HG02840 (cell line): ENCODE measurements around the gene FRMD4A.
A peak's percentile ranks its signal among the peaks of the same experiment; 100 is the strongest.

Source experiments
- ATAC-seq: cut with Tn5 transposase; IDR thresholded peaks from one replicate; pipeline ENCODE4 v1.9.1; 2021; ENCODE audit warnings: mild to moderate bottlenecking, moderate library complexity, moderate number of reproducible peaks; ENCODE audit not compliant: unreplicated experiment, low FRiP score

Gene FRMD4A

DNA sequence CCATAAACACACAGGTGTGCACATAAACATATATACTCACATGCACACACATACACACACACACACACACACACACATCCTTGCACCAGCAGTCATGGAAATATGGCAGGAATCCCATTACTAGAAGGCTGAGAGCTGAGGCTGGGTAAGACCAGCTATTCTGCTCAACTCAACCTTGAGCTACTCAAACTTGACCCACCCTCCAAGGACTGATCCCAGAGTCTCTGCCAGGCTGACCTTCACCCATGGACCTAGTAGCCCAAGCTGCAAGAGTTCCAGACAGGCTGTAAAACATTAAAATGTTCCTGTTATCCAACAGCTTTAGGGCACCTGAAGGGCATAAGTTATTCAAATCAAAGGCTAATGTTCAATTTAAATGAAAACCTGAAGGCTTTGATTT lies 134.6 kb downstream of the FRMD4A start:
- no peak for ATAC-seq

DNA sequence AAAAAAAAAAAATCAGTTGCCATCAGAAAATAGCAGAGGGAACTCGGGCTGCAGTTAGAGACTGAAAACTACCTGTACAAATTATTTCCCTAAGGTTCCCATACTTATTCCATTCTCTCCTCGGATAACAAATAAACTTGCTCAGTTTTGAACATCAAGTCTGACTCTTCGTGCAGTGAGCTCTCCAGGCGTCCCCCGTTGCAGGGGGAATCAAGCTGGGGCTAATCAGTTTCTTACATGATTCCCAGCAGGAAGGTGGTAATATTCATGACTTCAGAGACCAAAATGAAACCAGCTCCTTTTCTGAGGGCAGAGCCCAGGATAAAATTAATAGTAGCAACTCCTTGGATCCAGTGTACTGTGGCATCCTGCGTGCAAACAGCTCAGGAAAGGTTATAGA lies 135.3 kb downstream of the FRMD4A start:
- no peak for ATAC-seq

DNA sequence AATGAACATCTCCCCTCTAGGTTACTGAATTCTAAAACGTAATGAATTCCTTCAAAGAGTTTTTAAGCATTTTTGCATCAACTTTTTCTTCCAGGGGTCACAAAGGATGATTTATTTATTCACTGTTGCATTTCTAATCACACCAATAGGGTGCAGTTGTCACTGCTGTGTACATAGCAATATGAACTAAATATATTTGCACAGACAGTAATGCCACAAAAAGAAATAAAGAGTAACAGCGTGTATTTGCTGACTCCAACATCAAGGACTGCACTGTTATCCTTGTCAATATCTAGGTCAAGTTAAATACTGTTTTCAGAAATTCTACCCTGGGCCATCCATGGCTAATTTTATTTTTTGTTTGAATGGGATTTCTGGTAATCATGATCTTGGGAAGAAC lies 138.0 kb downstream of the FRMD4A start:
- ATAC-seq: no peak

DNA sequence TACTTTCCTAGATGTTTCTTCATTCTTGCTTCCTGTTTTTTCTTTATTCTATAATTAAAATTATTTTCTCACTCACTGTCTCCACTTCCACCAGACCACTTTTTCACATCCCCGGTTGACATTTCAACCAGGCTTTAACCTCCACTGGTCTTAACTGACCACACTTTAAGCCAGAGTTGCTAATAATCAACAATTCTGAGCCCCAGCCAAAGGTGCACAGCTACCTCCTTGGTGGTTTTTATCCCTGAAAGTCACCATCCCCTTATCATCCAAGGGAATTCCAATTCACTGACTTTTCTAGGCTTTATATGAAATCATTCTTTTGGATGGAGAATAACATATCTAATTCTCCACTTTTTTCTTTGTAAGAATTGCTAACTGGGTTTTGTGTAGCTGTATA lies 138.9 kb downstream of the FRMD4A start:
- ATAC-seq: no peak

DNA sequence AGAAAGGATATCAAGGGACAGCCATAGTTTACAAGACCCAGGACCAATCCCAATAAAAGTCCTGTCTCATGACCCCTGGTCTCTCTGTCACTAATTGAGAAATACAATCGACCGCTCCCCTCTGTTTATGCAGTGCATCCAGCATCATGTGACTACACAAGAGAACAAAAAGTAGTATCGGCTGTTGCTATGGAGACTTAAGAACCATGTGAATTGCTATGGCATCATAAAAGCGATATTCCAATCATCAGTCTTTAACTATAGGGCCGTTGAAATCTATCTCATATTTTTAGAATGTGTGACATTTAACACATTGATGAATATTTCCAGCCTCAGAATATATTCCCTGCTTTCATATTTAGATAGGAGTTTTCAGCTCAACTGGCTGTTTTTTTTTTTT lies 139.3 kb downstream of the FRMD4A start:
- ATAC-seq: no peak

DNA sequence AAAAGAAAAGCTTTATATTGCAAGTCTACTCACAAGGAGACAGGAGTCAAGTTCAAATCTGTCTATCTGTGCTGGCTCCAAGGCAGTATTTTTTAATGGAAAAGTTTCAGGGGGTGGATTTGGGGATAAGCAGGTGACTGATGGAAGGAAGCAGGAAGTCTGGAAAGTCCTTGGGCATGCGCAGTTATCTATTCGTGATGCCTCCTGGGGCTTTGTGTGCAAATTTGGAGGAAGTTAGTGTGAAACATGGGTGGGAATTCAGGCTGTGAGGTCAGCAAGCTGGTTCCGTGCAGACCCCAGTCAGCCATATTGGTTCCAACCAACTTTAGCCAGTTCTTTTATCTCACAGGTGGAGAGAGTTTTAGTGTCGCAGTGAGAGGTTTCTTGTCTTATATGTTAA lies 140.0 kb downstream of the FRMD4A start:
- ATAC-seq: no peak

DNA sequence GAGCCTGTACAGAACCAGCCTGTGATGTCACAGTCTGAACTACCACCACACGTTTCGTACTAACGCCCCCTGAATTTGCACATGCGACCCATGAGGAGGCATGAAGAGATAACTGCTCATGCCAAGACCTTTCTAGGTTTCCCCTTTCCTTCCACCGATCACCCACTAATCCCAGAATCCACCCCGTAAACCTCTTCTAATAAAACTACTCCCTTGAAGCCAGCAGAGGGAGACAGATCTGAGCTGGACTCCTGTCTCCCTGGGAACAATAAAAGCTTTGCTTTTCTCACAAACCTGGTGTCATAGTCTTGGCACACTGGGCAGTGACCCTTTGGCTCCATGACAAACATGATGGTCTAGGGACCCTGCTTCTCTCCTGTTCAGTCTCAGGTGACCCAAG lies 144.5 kb downstream of the FRMD4A start:
- ATAC-seq: no peak

DNA sequence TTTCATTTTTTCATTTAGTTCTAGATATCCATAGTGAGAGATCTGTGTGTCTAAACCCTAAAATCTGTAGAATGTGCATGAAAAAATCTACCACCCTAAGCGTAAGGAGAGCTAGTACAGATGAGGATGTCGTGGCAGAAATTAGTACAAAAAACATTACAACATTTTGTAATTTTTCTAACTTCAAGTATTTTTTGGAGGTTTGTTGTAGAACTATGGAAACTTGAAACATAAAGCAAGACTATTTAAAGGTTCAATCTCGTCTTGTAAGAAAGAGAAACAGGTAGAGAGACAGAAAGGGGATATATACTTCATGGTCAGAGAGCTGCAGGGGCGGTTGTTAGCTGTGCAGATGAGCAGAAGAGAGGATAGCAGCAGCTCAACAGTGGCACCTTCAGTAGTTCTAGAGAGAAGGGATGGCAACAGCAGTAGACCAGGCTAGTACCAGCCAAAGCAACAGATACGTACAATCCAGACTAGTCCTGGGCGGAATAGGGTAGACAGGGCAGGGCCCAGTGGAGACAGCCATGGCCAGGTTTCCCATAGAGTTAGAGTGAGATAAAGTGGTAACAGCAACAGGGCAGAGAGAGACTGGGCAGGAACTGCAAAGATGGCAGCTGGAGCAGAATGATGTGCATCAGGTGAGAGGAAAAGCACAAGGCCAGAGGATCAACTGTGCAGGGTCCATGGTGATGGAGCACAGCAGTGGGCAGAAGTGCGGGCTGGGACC lies 145.2 kb downstream of the FRMD4A start:
- ATAC-seq: peak; percentile 50

DNA sequence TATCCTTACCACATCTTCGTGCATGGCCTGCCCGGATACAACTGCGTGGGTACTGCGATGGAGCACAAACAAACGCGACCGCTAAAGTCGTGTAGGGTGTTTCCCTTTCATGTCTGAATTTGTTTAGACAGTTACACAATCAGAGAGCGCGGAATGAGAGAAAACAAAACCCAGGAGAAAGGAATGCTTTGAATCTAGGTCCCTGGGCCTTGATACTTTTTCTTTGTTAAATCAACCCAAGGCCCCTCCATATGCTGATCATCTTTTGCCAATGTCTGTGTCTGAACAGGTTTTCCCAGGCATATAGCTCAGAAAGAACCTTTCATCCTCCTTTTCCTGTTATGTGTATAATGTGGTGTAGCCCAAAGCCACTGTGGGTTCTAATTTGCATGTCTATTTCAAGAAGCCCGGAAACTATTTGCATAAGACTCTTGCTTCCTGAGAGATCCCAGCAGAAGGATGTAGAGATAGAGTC lies 145.8 kb downstream of the FRMD4A start:
- peak; percentile 57 for ATAC-seq

DNA sequence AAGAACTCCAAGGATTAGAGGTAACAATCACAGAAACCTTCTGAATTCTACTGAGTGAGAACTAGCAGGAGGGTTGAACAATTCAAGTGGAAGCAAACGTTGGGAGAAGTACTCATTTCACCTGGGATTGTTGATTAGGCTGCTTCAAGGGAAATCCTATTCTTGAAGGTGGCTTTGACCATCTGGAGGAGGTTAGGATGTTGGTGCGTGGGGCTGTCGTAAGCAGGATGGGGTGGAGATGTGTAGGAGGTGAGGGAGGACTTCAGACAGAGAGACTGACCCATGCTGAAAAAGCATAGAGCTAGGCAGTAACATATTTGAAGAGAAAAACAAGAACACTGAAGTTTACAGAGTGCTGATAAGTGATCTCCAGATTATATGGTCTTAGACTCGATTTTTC lies 147.9 kb downstream of the FRMD4A start:
- ATAC-seq: no peak

DNA sequence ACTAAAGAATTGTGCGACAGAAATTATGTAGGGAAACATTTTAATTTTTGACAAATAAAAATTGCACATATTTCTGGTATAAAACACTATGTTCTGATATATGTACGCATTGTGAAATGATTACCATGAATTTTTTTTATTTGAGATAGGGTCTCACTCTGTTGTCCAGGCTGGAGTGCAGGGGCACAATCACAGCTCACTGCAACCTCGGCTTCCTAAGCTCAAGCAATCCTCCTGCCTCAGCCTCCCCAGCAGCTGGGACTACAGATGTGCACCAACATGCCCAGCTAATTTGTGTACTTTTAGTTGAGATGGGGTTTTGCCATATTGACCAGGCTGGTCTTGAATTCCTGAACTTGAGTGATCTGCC lies 149.2 kb downstream of the FRMD4A start:
- no peak for ATAC-seq

DNA sequence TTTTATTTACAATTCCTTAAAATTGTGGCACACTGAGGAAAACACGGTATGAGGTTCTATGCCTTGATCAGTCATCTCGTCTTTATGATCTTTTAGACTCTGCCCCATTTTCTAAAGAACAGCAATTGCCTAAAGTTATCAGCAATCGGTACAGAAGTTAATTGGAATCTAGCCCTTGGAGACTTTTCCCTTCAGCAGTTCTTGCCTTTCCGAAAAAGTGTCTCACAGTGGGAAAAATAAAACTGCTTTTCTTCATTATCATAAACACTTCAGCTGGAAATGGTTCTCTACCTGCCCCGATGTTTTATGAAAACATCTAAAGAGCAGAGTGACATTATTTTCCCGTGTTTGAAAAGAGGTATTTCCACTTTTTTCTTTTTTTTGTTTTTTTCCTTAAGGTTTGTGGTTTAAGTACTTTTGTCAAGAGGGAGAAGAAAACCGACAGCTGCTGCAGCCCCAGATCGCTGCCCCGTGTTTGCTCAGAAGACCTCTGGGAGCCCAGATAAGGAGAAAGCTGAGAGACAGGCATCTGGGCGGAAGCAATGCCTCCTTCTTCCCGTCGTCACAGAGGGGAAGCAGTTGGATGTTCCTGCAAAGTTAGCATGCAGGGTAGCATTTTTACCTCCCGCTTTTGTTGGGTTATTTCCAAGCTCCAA lies 149.7 kb downstream of the FRMD4A start:
- ATAC-seq: no peak

DNA sequence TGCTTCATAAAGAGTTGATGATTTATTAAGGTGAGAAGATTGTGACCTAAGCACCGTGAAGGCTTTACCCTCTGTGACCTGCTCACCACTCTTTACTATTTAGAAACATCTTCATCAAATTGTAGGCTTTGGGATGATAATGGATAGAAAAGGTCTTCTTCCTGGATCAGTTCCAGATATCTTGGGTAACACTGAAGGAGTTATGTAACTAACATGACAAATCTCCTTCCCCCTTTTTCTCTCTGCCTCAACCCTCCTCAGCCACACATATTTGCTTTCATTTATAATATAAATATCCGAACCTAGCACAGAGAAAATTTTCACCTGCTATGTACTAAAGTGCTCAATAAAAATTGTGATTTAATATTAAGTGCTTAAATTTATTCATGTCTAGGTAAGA lies 151.5 kb downstream of the FRMD4A start:
- no peak for ATAC-seq

DNA sequence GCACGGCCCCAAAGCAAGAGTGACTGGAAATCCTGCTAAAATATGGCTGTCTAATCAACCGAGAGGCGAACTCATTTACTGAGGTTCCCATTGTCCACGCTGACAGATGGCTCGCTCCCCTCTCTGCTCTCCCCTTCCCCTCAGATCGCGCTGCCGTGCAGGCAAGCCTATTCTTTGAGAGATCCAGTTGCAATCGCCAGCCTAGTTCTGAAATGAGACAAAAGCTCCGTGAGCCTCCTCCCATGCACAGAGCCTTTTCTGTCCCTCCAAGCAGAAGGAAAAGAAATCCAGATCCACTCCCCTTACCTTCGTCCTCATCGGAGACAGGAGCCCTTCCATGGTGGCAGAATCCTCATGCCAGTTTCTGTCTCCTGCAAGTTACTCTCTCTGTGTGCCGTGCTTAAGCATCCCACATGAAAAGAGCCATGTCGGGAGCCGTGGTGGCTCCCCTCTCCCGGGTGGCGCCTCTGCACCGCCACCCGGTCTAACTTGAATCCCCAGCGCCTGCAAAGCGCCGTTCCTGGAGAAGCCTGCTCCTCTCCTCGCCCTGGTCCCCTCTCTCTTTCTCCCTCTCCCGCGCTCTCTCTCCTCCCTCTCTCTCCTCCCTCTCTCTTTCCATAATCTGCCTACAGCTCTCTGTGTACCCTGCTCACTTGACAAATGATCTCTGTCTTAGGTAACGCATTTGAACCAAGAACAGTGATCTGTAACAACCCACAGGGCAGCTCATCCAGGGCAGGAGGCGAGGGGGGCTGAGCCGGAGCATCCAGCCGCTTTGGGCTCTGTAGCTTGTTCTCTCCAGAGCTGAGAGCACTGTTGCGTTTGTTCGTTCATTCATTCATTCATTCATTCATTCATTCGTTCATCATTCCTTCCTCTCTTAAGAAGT lies 156.8 kb downstream of the FRMD4A start:
- ATAC-seq: no peak

DNA sequence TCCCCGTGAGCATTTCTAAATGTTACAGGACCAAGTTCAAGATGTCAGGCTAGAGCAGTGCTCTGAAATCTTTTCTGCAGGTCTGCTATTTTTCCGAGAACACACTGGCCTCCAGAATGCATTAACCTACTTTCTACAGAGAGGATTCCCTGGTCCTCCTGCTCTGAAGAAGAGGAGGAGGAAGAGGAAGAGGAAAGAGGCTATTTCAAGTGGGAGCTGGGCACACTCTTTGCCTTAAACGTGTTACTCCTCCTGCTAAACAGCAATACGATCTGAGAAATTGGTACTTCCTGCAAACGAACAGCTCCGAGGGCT lies 157.4 kb downstream of the FRMD4A start:
- ATAC-seq: no peak

DNA sequence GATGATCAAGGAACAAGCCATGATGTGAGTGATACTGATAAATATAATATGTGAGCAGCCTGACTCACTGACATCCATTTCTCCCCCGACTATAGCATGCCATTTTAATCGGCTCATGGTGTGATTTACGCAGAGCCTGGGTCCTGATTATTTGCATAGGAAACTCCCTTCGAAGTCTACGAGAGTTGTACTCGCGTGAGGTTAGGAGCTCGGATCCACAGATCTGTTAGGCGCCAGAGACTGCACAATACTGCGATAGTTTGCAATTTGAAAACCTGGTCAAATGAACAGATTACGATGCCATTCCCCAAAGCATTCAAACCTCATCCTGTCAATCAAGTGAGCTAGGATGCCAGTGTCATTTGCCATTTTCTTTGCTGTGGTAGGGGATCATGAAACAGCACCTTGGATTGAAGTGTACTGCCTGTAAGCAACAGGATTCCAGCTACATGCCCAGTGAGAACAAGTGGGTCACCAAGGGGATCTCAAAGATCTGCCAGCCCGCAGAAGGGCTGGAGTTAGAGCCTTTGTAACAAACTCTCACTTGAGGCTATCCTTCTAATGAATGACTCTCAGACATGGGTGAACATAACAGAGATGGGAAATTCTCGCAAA lies 158.3 kb downstream of the FRMD4A start:
- ATAC-seq: no peak

DNA sequence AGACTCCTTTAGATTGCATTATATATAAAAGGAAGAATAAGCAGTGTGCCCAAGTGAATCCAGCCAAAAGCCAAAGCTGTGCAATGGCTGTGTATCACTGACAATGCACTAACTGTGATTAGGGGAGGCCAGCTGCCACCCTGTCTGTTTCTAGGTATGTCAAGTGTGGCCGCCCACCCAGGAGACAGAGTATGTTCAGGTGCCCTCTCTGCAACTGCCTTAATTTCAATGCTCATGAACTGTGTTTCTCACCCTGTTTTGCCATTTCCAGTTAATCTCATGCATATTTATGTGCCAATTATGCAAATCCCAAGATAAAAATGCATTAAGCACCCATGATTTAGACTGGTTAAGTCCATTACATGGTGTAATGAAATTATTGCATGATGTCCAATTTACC lies 159.4 kb downstream of the FRMD4A start:
- no peak for ATAC-seq

DNA sequence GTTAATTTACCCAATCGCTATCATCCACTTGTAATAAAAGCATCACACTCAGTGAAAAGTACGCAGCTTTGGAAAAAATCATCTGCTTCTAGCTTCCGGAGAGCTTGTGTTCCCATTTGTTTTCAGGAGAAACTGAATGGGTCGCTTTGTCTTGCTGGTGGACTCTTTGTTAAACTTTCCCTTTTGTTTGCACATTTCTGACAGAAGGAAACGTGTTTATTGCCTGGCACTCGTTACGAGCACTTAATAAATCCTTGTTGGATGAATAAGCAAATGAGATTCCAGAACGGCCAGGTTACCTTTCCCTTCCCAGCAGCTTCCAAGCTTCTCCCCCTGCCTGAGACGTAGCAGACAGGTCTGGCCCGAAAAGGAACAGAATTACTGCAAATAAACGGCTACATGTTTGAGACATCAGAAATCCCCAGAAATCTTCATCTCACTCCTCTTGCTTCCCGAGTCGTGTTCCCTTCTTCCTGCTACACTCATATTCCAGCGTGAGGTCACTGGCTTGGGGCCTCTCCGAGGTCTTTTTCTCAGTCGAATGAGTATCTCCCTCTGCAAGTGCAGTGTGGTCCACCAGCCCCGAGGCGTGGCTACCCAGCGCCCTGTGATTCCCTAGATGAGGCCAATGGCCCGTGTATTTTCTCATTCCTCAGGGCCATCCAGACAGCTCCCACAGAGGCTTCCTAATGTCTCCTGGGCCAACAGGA lies 167.2 kb downstream of the FRMD4A start:
- ATAC-seq: no peak

DNA sequence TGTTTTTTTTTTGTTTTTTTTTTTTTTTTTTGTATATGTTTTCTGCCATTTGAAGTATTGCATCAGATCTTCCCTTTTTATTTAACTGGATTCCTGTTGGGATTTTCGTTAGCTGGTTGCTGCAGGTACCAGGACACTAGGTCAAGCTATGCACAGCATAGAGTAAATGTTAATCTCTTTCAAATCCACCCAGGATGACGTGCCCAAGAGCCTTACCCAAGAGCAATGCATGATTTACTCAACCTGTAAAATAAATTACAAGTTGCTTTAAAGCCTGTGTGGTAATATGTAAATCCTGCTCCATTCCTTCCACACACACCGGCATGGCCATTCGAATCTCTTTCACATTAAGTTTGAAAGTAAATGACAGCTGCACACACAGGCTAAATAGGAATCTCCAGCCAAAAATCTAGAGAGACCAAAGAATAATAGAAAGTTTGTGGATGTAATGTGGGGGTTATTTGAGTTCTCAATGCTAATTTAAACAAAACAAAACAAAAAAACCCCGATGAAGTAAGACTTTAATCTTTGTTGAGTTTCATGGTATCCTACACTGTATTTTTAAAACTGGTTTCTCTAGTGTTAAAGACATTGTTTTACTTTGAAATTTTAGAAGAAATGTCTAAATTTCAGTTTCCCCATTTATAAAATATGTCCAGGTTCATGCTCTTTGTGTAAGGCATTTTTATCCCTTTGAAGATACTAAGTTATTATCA lies 167.9 kb downstream of the FRMD4A start:
- ATAC-seq: no peak

DNA sequence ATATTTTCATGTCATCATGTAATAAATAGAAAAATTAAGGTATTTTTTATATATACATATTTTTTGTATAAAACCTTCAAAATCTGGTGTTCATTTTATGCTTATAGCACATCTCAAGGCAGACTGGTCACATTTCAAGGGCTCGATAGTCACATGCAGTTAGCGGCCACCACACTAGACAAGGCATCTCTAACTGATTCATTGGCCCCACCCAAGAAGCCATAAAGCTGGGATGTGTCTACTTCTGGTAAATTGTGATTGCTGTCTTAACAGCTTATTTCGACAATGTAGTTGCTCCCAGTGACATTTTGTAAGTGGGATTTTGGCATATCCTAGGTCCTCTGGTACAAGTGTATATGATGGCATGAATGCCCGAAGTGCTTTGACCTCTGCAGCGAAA lies 168.7 kb downstream of the FRMD4A start:
- ATAC-seq: no peak
